ENCODE results near the gene TMEM63A. TPM values are rescaled to one million over a fixed set of nuclear protein-coding genes. Genes with fewer than 3 reads are reported as not detected.

TMEM63A gene
- total and polyA plus RNA-seq, 2 experiments from 2014 or later, result 19.3 to 37.0 TPM

Other genes with a start within 250 kb of the TMEM63A start
- 50.8 and 124 TPM in 2 replicates for gene ENAH, start 229.3 kb downstream of the TMEM63A start, total RNA-seq
- gene ENAH, start 229.3 kb downstream of the TMEM63A start, polyA plus RNA-seq, result 46.4 and 66.6 TPM in 2 replicates
- 167 and 241 TPM in 2 replicates for gene SRP9, start 104.6 kb downstream of the TMEM63A start, total RNA-seq
- gene SRP9, start 104.6 kb downstream of the TMEM63A start, polyA plus RNA-seq, result 435 and 466 TPM in 2 replicates
- 15.8 and 18.0 TPM in 2 replicates for gene EPHX1, start 72.3 kb downstream of the TMEM63A start, total RNA-seq
- 18.7 and 33.8 TPM in 2 replicates for gene EPHX1, start 72.3 kb downstream of the TMEM63A start, polyA plus RNA-seq
- gene LEFTY1, start 6.8 kb upstream of the TMEM63A start, total RNA-seq, result 0.83 TPM in 1 of 2 replicates, not detected in the other
- gene LEFTY1, start 6.8 kb upstream of the TMEM63A start, polyA plus RNA-seq, result 0.25 TPM in 1 of 2 replicates, not detected in the other
- gene PYCR2, start 41.9 kb upstream of the TMEM63A start, total RNA-seq, result 45.1 and 62.9 TPM in 2 replicates
- 66.3 and 75.9 TPM in 2 replicates for gene PYCR2, start 41.9 kb upstream of the TMEM63A start, polyA plus RNA-seq
- 4.0 and 14.0 TPM in 2 replicates for gene LEFTY2, start 58.8 kb upstream of the TMEM63A start, total RNA-seq
- gene LEFTY2, start 58.8 kb upstream of the TMEM63A start, polyA plus RNA-seq, result 2.7 and 9.0 TPM in 2 replicates
- gene SDE2, start 117.0 kb upstream of the TMEM63A start, total RNA-seq, result 16.1 and 21.1 TPM in 2 replicates
- 17.6 and 28.3 TPM in 2 replicates for gene SDE2, start 117.0 kb upstream of the TMEM63A start, polyA plus RNA-seq
- 439 and 725 TPM in 2 replicates for gene H3-3A, start 180.3 kb upstream of the TMEM63A start, total RNA-seq
- 837 and 907 TPM in 2 replicates for gene H3-3A, start 180.3 kb upstream of the TMEM63A start, polyA plus RNA-seq

All from cardiac muscle cell (in vitro differentiated cells and primary cell).